HCT116 (cell line): ENCODE measurements around the gene LMCD1. TPM values are rescaled to one million over a fixed set of nuclear protein-coding genes. Genes with fewer than 3 reads are reported as not detected.

Experiments used
- ATAC-seq: fragments of 200-7000 bp; cut with Tn5 transposase; 2 replicates; pipeline ENCODE4 v1.9.1; 2020; ENCODE audit warnings: mild to moderate bottlenecking, moderate library complexity
- BruUV-seq: library from RNA; stranded (reverse); fragments of 400-500 nt; replicated peaks from 2 replicates; lab custom pipeline; 2021; lab: Mats Ljungman, UMichigan
- CTCF ChIA-PET: fragments of 300-600 bp; sonication (Branson Sonifier 250); formaldehyde crosslinking; loops from one replicate; lab custom pipeline; 2021; ENCODE audit warnings: antibody characterized with exemption; lab: Charles Lee
- POLR2A ChIA-PET: fragments of 300-600, 350-600 bp; sonication (Branson Sonifier 250); formaldehyde crosslinking; loops from one replicate; lab custom pipeline; 2021; ENCODE audit warnings: antibody characterized with exemption; lab: Charles Lee
- RAD21 ChIA-PET, 2 experiments: fragments of 300-600 bp; sonication (Branson Sonifier 250); formaldehyde crosslinking; loops; one replicate each; lab custom pipeline; 2023; ENCODE audit warnings: low total read pairs in 2 of 2; ENCODE audit not compliant: uncharacterized antibody in 2 of 2, unreplicated experiment in 2 of 2, low non-redundant PET in 1 of 2; lab: Charles Lee
- DNase-seq: peaks from one replicate; pipeline ENCODE4 v3.0.0-alpha.2; 2010; ENCODE audit warnings: low read depth, low spot score
- H2AFZ ChIP-seq: fragments of 200-600 bp; shearing (Covaris generic), sonication (generic); 2 replicates; pipeline ENCODE4 v1.6.1; 2017; ENCODE audit warnings: low read depth, mixed run types, mixed read lengths, antibody characterized with exemption, low read length; ENCODE audit not compliant: poor library complexity, severe bottlenecking
- H3K27ac ChIP-seq: 2 replicates; pipeline ENCODE4 v1.5.1; 2012; ENCODE audit warnings: low read depth, low read length
- H3K27me3 ChIP-seq: fragments of 200-600 bp; sonication (generic); 2 replicates; pipeline ENCODE4 v1.6.1; 2016; ENCODE audit warnings: mixed run types, low read length, mixed read lengths; ENCODE audit not compliant: insufficient read depth
- H3K36me3 ChIP-seq, 2 experiments: fragments of 200-500 bp in 1 of 2; fragments of 200-600 bp in 1 of 2; sonication (Bioruptor generic) in 1 of 2; sonication (generic) in 1 of 2; 2 replicates each; pipeline versions ENCODE4 v1.5.1 to v1.6.1; 2014 to 2016; ENCODE audit warnings: low read length in 2 of 2, inconsistent platforms in 1 of 2, mixed read lengths in 1 of 2, mixed run types in 1 of 2; ENCODE audit not compliant: insufficient read depth in 2 of 2, control insufficient read depth in 1 of 2
- H3K4me1 ChIP-seq, 2 experiments: fragments of 200-600 bp in 1 of 2; sonication (generic) in 1 of 2; 2 replicates each; pipeline versions ENCODE4 v1.5.1 to v1.6.1; 2012 to 2017; ENCODE audit warnings: low read length in 2 of 2, inconsistent platforms in 1 of 2, mild to moderate bottlenecking in 1 of 2, mixed read lengths in 1 of 2, mixed run types in 1 of 2, moderate library complexity in 1 of 2; ENCODE audit not compliant: insufficient read depth in 2 of 2, control insufficient read depth in 1 of 2
- H3K4me2 ChIP-seq: fragments of 200-600 bp; sonication (generic); 2 replicates; pipeline ENCODE4 v1.6.1; 2017; ENCODE audit warnings: mixed run types, low read length, mixed read lengths
- H3K4me3 ChIP-seq, 2 experiments: fragments of 200-600 bp in 1 of 2; sonication (generic) in 1 of 2; replicated peaks in 1 of 2; 2 replicates each; pipeline ENCODE4 v1.5.1; 2011 to 2016; ENCODE audit warnings: low read length in 2 of 2, control low read depth in 1 of 2, low read depth in 1 of 2, mild to moderate bottlenecking in 1 of 2, mixed read lengths in 1 of 2, mixed run types in 1 of 2
- H3K79me2 ChIP-seq: fragments of 200-600 bp; sonication (generic); 2 replicates; pipeline ENCODE4 v1.6.1; 2017; ENCODE audit warnings: mild to moderate bottlenecking, mixed run types, low read length, moderate library complexity, mixed read lengths; ENCODE audit not compliant: insufficient read depth
- H3K9ac ChIP-seq: fragments of 200-600 bp; sonication (generic); 2 replicates; pipeline ENCODE4 v1.6.1; 2016; ENCODE audit warnings: low read length, mixed read lengths
- H3K9me2 ChIP-seq: fragments of 200-600 bp; sonication (generic), shearing (Covaris generic); 2 replicates; pipeline ENCODE4 v1.6.1; 2017; ENCODE audit warnings: mixed run types, mild to moderate bottlenecking, moderate library complexity; ENCODE audit not compliant: insufficient read depth
- H3K9me3 ChIP-seq, 2 experiments: fragments of 200-500 bp in 1 of 2; fragments of 200-600 bp in 1 of 2; sonication (Bioruptor generic) in 1 of 2; sonication (generic) in 1 of 2; 2 replicates each; pipeline ENCODE4 v1.6.1; 2014 to 2017; ENCODE audit warnings: low read length in 2 of 2, mixed read lengths in 2 of 2, inconsistent platforms in 1 of 2, low read depth in 1 of 2, mild to moderate bottlenecking in 1 of 2, mixed run types in 1 of 2, moderate library complexity in 1 of 2; ENCODE audit not compliant: control insufficient read depth in 1 of 2, insufficient read depth in 1 of 2
- H4K20me1 ChIP-seq: fragments of 200-600 bp; sonication (generic), shearing (Covaris generic); 2 replicates; pipeline ENCODE4 v1.6.1; 2017; ENCODE audit warnings: mixed run types, mild to moderate bottlenecking, moderate library complexity; ENCODE audit not compliant: insufficient read depth
- CBX3 ChIP-seq: IDR thresholded peaks from 2 replicates; pipeline ENCODE4 v1.6.1; 2012; ENCODE audit warnings: low read depth
- CEBPB ChIP-seq: IDR thresholded peaks from 2 replicates; pipeline ENCODE4 v1.6.1; 2012; ENCODE audit warnings: low read depth
- EGR1 ChIP-seq: IDR thresholded peaks from 2 replicates; pipeline ENCODE4 v1.6.1; 2012; ENCODE audit warnings: low read depth
- ELF1 ChIP-seq: IDR thresholded peaks from 2 replicates; pipeline ENCODE4 v1.6.1; 2012; ENCODE audit warnings: low read depth, borderline replicate concordance
- EZH2phosphoT487 ChIP-seq: fragments of 200-600 bp; IDR thresholded peaks from 2 replicates; pipeline ENCODE4 v1.6.1; 2018; ENCODE audit warnings: antibody characterized with exemption, borderline replicate concordance
- POLR2AphosphoS5 ChIP-seq: IDR thresholded peaks from 2 replicates; pipeline ENCODE4 v1.6.1; 2011; ENCODE audit warnings: mild to moderate bottlenecking, low read depth, low read length, moderate library complexity
- YY1 ChIP-seq: IDR thresholded peaks from 2 replicates; pipeline ENCODE4 v1.6.1; 2011; ENCODE audit warnings: low read length, low read depth, moderate library complexity, mild to moderate bottlenecking; ENCODE audit not compliant: insufficient replicate concordance; ENCODE audit errors: extremely low read depth
- intact Hi-C: fragments of 100-400 bp; cut with micrococcal nuclease; formaldehyde crosslinking; loops from 2 replicates; pipeline ENCODE4 v1.10.0; 2022
- total RNA-seq: library from RNA; stranded (reverse); gene quantifications from one replicate; pipeline ENCODE4 v1.2.1, GENCODE V29; 2021; ENCODE audit not compliant: unreplicated experiment
- TF ChIP-seq, protein P1 (sequence below): IDR thresholded peaks from 2 replicates; pipeline ENCODE4 v1.6.1; 2012
- TF ChIP-seq, protein P2 (sequence below): IDR thresholded peaks from 2 replicates; pipeline ENCODE4 v1.6.1; 2011; ENCODE audit warnings: mild to moderate bottlenecking, low read length, moderate library complexity; ENCODE audit not compliant: insufficient replicate concordance; ENCODE audit errors: extremely low read depth
- TF ChIP-seq, protein P3 (sequence below): IDR thresholded peaks from 2 replicates; pipeline ENCODE4 v1.6.1; 2012

Gene LMCD1
- total RNA-seq, 1 experiment from 2014 or later = 4.6 TPM

DNA sequence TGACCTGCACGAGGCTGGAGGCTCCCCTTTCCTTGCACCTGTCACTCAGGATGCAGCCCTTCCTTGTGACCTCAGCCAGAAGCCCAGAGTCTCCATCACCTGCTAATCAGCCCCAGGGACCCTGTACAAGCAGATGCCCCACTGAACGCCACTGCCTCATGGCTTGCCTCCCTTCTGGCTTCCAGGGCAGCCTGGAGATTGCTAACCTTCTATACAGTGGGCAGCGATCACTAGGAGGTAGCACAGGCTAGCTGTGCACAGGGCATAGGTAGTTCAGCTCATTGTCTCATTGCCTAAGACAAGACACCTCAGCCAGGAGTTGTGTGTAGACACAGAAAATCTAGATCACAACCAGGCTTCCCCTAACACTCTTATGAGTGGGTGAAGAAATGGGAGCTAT lies 93.6 kb downstream of the LMCD1 start:
- BruUV-seq = no TSS peak
- ChIA-PET RAD21 (no interaction called here), CTCF (no interaction called here), POLR2A (no interaction called here)
- H3K79me2 ChIP-seq = no peaks in the 10 kb centered on the region
- no peaks in the 10 kb centered on the region for H3K36me3 ChIP-seq
- H2AFZ ChIP-seq = no peak overlapping the region
- no peaks in the 10 kb centered on the region for H3K9me3 ChIP-seq
- no peak overlapping the region for H3K4me2 ChIP-seq
- no peaks in the 10 kb centered on the region for H3K4me1 ChIP-seq
- intact Hi-C loops = no loop called here
- no peaks in the 10 kb centered on the region for H3K9me2 ChIP-seq
- no peak overlapping the region for H3K4me3 ChIP-seq
- no peak overlapping the region for H3K9ac ChIP-seq
- ATAC-seq = no peak
- H4K20me1 ChIP-seq = no peaks in the 10 kb centered on the region
- no peak overlapping the region for H3K27ac ChIP-seq
- TF ChIP-seq, protein P1, sequence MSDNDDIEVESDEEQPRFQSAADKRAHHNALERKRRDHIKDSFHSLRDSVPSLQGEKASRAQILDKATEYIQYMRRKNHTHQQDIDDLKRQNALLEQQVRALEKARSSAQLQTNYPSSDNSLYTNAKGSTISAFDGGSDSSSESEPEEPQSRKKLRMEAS = no peak
- TF ChIP-seq POLR2AphosphoS5 = no peak
- no peak for TF ChIP-seq ELF1
- TF ChIP-seq, protein P2, sequence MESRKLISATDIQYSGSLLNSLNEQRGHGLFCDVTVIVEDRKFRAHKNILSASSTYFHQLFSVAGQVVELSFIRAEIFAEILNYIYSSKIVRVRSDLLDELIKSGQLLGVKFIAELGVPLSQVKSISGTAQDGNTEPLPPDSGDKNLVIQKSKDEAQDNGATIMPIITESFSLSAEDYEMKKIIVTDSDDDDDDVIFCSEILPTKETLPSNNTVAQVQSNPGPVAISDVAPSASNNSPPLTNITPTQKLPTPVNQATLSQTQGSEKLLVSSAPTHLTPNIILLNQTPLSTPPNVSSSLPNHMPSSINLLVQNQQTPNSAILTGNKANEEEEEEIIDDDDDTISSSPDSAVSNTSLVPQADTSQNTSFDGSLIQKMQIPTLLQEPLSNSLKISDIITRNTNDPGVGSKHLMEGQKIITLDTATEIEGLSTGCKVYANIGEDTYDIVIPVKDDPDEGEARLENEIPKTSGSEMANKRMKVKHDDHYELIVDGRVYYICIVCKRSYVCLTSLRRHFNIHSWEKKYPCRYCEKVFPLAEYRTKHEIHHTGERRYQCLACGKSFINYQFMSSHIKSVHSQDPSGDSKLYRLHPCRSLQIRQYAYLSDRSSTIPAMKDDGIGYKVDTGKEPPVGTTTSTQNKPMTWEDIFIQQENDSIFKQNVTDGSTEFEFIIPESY = no peak
- TF ChIP-seq, protein P3, sequence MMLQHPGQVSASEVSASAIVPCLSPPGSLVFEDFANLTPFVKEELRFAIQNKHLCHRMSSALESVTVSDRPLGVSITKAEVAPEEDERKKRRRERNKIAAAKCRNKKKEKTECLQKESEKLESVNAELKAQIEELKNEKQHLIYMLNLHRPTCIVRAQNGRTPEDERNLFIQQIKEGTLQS = no peak
- TF ChIP-seq, all 23 proteins: peak for 0
- no peak for DNase-seq
- no peaks in the 10 kb centered on the region for H3K27me3 ChIP-seq

DNA sequence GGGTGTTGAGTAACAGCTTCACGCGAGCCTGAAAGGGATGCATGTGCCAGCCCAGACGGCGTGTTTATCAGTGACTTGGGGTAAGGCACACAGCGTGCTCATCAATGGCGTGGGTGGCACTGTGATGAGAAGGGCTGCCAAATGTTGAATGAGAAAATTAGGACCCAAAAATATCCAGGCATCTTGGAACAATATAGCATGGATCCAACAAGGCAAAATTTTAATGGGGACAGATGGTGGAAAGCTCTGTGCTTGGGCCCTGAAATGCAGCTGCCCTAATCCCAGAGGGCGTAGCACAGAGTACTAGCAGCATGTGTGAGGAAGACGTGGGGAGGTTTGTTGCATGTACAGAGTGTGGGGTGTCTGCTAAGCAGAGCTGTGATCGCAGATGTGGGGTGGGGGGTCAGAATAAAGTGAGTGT lies 94.1 kb downstream of the LMCD1 start:
- H3K27ac ChIP-seq = no peak overlapping the region
- H2AFZ ChIP-seq = no peak overlapping the region
- TF ChIP-seq POLR2AphosphoS5 = no peak
- no peak for TF ChIP-seq CBX3
- TF ChIP-seq EGR1 = no peak
- no peak for TF ChIP-seq CEBPB
- no peak for TF ChIP-seq EZH2phosphoT487
- TF ChIP-seq YY1 = no peak
- TF ChIP-seq, all 23 proteins: peak for 0
- no peaks in the 10 kb centered on the region for H3K4me1 ChIP-seq
- intact Hi-C loops = no loop called here
- no peak for ATAC-seq
- no peaks in the 10 kb centered on the region for H4K20me1 ChIP-seq
- RAD21 ChIA-PET = no interaction called here
- POLR2A ChIA-PET = no interaction called here
- BruUV-seq = no TSS peak
- no peak overlapping the region for H3K4me2 ChIP-seq
- H3K4me3 ChIP-seq = no peak overlapping the region
- no peak overlapping the region for H3K9ac ChIP-seq
- H3K9me2 ChIP-seq = no peaks in the 10 kb centered on the region
- no peaks in the 10 kb centered on the region for H3K79me2 ChIP-seq
- H3K9me3 ChIP-seq = no peaks in the 10 kb centered on the region
- CTCF ChIA-PET = no interaction called here
- DNase-seq = no peak
- no peaks in the 10 kb centered on the region for H3K27me3 ChIP-seq
- no peaks in the 10 kb centered on the region for H3K36me3 ChIP-seq
